Stimulated activated CD8-positive, alpha-beta memory T cell treated with anti-CD3 and anti-CD28 coated beads, Interleukin-2, amount 100 ng/mL, for 48 hours (primary cell): Measurements from ENCODE around the gene SAMD11.

Experiments used
- DNase-seq, 2 donors: peaks; one replicate each; pipeline ENCODE4 v3.0.0-alpha.2; 2020; ENCODE audit warnings: low read depth in 2 of 2

SAMD11 gene

DNA sequence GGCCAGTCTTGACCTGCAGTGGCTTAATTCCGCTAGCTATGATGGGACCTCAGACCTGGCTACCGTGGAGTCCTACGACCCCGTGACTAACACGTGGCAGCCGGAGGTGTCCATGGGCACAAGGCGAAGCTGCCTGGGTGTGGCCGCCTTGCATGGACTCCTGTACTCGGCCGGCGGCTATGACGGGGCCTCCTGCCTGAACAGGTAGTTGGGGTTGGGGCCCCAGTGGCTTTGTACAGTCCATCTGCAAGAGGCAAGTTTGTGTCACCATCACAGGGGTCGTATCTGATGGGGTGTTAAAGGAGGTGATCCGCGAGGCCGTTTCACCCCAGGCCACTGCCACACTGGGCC, 39.6 kb downstream of the SAMD11 start:
- DNase-seq = no peak

DNA sequence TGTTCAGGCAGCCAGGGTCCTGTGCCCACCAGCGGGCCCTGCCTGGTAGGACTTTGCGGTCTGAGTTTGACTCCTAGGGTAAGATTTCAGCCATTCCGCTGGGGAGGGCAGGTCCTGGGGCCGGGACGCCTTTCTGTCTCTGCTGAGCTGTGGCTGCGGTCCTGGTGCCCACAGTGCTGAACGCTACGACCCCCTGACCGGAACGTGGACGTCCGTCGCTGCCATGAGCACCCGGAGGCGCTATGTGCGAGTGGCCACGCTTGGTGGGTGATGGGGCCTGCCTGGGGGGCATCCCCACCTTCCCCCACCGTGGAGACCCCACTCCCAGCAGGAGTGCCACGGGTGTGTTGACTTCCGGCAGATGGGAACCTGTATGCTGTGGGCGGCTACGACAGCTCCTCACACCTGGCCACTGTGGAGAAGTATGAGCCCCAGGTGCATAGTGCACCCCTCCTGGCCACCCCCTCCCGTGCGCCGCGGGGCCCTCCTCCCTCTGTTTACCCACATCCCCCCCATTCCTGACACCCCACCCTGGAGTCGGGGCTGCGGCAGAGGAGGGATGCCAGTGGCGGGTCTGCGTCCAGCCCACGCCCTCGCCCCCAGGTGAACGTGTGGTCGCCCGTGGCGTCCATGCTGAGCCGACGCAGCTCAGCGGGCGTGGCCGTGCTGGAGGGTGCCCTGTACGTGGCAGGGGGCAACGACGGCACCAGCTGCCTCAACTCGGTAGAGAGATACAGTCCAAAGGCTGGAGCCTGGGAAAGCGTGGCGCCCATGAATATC, 40.2 kb downstream of the SAMD11 start:
- no peak for DNase-seq

DNA sequence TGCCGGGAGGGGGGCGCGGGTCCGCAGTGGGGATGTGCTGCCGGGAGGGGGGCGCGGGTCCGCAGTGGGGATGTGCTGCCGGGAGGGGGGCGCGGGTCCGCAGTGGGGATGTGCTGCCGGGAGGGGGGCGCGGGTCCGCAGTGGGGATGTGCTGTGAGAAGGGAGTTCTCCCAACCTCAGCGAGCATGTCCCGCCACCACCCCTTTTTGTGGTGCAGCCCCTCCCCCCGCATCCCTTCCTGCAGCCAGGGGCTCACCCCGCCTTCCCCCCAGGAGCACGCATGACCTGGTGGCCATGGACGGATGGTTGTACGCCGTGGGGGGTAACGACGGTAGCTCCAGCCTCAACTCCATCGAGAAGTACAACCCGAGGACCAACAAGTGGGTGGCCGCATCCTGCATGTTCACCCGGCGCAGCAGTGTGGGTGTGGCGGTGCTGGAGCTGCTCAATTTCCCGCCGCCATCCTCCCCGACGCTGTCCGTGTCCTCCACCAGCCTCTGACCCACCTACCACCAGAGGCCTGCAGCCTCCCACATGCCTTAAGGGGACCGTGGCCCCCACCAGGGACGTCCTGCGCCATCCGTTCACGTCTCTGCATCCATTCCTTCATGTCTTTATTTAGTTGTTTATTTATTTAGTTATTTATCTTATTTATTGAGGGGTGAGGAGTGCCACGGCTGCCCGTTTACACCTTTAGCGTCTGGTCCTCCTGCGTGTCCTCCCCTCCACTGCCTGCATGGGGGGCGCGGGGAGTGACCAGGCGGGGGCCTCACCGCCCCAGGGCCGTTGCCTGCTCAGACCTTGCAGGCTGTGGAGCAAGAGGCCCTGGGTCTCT, 41.2 kb downstream of the SAMD11 start:
- DNase-seq = no peak

DNA sequence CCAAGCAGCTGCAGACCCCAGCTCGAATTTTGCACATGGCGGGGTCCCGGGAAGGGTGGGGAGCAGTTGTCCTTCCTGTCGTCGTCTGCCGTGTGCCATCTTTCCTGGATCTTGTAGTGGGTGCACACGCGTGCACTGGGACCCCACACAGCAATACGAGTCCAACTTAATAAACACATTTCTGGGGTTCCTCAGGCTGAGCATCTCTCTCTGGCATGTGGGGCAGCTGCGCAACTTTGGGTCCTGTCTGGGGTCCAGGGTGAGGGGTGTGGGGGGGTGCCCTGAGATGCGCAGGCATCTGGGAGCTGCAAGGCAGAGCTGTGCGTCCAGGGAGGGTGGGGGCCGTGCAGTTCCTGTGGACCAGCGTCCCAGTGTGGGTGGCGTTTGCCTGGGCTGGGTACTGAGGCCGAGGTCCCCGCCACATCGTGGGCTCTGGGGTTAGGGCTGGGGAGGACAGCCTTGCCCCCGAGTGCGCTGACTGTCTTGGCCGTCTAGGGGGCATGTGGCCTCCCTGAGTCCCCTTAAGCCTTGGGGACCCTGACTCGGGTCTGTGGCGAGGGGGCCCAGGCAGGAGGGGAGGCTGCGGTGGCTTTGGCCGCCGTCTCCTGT, 41.9 kb downstream of the SAMD11 start:
- DNase-seq = no peak

DNA sequence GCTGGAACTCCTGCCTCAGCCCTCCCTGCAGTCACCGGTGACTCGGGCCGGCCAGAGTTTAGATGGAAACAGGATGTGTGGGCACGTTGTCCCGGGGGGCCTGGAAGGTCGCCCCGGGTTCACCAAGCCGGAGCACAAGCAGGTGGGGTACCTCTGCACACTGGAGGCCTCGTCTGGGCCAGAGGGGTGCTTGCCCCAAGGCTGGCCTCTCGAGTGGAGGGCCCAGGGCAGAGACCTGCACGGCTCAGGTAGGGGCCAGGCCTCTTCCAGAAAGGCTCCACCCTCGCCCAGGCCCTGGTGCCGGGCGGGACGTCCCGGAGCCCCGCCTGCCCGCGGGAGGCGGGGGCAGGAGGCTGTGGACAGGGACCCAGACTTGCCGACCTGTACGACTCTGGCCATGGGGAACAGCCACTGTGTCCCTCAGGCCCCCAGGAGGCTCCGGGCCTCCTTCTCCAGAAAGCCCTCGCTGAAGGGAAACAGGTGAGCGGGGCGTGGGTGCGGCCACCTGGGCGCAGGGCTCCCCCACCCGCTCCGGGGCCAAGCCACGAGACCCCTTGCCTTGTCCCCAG, 42.5 kb downstream of the SAMD11 start, which contains the start of gene PLEKHN1:
Gene PLEKHN1 (plus strand): TSS at position 348 of the 569 bp plus-strand sequence. CDS start 50 bp downstream, at position 398.
- DNase-seq = peak in 1 of 2 donors; percentile 34

DNA sequence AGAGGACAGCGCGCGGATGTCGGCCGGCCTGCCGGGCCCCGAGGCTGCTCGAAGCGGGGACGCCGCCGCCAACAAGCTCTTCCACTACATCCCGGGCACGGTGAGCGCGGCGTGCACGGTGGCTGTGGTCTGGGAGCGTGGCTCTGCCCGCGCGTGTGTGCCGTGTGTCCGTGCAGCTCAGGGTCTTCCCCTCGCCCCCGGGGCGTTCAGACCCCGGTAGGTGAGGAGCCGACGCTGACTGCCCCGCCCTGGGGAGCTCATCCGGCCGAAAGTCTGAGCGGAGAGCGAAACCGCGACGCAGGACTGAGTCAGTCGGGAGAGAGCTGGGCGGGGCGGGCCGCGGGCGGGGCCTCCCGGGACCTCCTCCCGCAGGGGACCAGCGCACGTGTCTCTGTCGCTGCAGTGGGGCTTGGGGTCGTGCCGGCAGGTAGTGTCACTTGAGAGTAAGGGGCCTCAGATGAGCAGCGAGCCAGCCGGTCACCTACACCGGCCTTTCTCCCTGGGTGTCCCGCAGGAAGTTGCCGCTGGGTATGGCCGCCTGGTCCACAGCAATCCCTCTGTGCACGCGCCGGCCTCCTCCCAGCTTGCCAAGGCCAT, 43.1 kb downstream of the SAMD11 start:
- peak; percentile 76 to 81 for DNase-seq

DNA sequence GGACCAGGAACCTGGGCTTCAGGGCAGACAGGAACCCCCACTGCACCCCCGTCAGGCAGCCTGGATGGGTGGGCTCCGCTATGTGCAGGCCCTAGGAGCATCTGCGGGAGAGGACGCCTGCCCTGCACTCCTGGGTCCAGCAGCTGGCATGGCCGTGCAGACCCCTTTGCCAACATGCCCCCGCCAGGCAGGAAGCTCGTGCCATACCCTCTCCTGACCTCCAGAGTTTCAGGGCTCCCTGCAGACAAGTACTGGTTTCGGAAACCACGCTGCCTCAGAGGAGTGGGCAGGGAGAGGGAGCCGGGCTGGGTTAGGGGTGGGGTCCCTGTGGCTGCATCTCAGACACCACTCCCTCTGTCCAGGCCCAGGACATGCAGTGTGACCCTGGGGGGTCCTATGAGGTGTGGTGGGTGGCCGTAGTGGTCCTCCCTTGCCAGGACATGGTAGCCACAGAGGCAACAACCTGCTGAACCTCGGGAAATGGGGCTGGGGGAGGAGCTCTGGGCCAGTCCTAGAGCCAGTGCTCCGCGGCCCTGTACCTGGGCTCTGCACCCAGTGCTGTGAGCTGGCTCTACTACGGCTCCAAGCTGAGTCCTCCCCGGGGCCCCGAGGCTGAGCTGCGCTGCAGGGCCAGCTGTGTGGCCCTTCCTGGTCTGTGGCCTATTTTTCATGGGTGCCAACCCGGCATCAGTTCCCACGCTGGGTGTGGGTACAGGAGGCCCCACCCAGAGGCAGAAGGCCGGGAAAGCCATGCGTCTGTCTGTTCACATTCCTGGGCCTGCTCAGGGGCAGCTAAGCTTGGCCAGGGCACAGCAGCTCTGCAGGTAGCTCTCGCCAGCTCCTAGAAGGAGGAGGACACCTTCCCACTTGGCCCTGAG, 44.0 kb downstream of the SAMD11 start:
- DNase-seq = no peak

DNA sequence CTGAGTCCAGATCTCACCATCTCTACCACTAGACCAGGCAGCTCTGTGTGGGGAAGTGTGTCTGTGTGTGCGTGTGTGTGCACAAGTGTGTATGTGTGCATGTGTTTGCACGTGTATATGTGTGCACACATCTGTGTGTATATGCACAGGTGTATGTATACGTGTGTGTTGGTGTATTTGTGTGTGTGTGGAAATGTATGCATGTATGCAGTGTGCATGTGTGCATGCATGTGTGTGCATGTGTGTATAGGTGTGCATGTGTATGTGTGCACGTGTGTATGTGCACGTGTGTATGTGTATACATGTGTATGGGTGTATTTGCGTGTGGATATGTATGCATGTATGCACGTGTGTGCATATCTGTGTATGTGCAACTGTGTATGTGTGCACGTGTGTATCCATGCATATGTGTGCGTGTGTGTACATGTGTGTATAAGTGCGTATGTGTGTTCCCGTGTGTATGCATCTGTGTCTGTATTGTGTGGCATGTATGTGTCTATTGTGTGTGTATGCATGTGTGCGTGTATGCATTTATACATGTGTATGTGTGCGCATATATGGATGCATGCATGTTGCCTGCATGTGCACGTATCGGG, 45.6 kb downstream of the SAMD11 start:
- DNase-seq = no peak

DNA sequence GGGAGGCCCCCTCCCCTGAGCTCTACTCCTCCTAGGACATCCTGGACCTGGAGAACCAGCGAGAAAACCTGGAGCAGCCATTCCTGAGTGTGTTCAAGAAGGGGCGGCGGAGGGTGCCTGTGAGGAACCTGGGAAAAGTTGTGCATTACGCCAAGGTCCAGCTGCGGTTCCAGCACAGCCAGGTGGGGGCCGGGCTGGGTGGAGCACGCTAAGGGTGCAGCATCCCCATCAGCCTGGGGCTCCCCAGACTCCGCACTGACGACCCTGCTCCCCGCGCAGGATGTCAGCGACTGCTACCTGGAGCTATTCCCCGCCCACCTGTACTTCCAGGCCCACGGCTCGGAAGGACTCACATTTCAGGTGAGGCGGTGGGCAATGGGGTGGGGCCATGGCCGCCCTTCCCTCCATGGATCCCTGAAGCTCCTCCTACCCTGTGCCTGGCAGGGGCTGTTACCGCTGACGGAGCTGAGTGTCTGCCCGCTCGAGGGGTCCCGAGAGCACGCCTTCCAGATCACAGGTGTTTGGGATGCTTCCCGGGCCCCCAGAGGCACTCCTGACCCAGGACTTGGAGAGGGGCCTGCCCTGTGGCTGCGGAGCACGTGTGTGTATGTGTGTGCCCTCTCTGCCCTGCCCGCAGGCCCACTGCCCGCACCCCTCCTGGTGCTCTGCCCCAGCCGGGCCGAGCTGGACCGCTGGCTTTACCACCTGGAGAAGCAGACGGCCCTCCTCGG, 46.7 kb downstream of the SAMD11 start:
- DNase-seq = no peak

DNA sequence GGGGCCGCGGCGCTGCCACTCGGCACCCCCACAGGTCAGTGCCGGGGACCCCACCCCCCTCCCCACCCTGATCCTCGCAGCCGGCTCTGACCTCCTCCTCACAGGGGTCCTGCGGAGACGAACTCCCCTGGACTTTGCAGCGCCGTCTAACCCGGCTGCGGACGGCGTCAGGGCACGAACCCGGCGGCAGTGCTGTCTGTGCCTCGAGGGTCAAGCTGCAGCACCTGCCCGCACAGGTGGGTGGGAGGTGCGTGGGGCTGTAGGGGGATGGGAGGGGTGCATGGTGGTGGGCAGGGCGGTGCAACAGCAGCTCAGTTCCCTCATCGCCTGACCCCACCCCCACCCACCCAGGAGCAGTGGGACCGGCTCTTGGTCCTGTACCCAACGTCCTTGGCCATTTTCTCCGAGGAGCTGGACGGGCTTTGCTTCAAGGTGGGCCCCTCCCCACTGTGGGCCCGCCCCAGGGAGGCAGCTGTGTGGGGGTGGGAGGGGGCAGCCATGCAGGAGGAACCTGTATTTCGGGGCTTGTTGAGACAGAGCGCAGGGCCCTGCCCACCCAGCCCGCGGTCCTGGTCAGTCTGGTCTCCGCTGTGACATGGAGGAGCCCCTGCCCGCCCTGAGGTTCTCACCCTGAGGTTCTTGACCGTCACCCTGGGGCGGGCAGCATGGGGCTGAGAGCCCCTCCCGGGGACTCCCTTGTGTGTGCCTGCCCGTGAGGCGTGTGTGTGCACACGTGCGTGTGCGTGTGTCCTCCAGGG, 47.4 kb downstream of the SAMD11 start:
- no peak for DNase-seq

DNA sequence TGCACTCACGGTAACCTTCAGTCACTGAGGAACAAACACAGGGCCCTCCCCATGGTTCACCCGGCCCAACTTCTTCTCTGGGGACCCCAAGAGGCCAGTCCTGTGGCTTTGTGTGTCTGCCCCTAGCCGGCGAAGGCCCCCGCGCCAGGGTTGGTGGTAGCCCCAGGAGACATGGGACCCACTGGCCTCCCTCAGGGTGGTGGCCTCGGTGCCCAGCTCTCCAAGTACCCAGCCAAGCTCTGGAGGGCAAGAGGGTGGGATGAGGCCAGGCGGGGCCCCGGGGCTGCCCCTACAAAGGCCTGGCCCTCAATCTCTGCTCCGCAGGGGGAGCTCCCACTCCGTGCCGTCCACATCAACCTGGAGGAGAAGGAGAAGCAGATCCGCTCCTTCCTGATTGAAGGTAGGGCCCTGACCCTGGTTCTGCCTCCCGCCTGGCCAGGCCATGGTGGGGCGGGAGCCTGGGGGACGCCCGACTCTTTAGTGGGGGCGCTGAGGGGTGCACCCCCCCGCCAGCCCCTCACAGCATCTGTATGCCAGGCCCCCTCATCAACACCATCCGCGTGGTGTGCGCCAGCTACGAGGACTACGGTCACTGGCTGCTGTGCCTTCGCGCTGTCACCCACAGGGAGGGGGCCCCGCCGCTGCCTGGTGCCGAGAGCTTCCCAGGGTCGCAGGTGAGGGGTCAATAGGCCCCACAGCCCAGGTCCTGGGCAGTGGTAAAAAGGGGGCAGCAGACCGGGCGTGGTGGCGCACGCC, 48.2 kb downstream of the SAMD11 start:
- DNase-seq = no peak

DNA sequence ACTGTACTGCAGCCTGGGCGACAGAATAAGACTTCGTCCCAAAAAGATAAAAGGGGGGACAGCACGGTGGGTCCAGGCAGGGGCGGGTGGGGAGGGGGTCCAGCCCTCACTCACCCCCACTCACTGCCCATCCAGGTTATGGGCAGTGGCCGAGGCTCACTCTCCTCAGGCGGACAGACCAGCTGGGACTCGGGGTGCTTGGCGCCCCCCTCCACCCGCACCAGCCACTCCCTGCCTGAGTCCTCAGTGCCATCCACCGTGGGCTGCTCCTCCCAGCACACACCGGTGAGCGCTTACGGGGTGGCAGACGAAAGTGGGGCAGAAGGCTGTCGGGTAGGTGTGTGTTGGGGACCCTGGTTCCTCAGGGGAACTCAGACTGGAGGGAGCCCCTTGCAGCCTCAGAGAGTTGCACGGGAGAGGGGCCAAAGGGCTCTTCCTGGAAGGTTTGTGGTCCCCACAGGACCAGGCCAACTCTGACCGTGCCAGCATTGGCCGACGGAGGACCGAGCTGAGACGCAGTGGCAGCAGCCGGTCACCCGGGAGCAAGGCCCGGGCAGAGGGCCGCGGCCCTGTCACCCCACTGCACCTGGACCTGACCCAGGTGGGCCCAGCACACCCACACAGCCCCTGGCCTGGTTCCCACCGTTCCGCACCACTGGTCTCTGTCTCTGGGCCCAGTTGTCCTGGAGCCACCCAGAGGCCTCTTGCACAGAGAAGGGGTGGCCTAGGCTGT, 49.2 kb downstream of the SAMD11 start:
- DNase-seq = no peak

DNA sequence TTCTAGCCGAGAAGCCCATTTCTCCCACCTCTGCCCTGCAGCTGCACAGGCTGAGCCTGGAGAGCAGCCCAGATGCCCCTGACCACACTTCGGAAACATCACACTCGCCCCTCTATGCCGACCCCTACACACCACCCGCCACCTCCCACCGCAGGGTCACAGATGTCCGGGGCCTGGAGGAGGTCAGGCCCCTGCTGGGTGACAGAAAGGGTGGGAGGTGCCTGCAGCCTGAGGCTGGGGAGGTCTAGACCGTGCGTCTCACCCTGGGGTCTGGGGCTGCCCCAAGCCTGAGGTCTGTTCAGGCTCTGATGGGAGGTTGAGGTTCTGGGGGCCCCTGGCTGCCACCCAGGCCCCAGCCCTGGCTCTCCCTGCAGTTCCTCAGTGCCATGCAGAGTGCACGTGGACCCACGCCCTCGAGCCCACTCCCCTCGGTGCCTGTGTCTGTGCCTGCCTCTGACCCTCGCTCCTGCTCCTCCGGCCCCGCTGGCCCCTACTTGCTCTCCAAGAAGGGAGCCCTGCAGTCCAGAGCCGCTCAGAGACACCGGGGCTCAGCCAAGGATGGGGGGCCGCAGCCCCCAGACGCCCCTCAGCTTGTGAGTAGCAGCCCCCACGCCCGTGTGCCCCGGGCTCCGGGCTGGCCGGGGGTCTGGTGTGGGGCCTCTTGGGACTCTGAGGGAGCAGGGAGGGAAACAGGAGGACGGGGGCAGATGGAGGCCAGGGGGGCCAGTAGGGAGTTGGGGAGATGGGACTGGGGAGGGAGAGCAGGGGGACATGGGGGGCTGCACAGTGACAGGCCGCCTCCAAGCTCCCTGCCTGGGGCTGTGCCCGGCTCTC, 50.0 kb downstream of the SAMD11 start:
- no peak for DNase-seq

DNA sequence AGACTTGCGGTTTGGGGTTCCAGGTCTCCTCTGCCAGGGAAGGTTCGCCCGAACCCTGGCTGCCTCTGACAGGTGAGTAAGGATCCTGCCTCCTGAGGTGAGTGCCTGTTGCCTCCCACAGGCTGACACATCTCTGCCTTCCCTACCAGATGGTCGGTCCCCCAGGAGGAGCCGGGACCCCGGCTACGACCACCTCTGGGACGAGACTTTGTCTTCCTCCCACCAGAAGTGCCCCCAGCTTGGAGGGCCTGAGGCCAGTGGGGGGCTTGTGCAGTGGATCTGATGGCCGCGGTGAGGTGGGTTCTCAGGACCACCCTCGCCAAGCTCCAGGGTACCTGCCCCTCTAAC, 50.5 kb downstream of the SAMD11 start:
- no peak for DNase-seq

DNA sequence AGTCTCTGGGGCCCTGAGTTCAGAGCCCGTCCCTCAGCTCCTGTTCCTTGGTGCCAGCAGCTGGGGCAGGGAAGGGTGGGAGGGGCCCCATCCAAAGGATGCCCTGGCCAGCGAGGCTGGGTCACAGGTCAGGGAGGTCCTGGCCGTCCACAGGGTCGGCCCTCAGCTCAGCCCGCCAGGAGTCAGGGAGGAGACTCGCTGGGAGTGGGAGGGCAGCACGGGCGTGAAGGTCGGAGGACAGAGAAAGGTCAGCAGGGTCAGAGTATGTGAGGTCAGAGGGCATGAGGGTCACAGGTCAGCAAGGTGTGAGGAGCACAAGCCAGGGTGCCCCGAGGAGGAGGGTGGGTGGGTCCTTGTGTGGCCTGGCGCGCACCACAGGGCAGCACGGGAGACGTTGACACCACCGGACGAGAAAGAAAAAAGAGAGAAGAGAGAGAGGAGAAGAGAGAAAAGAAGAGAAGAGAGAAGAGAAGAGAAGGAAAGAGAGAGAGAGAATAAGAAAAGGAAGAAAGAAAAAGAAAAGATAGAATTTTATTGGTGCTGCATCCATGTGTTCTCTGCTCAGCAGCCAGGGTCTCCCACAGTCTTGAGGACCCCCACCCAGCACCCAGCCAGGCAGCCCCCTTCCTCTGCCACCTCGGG, 51.1 kb downstream of the SAMD11 start:
- no peak for DNase-seq

DNA sequence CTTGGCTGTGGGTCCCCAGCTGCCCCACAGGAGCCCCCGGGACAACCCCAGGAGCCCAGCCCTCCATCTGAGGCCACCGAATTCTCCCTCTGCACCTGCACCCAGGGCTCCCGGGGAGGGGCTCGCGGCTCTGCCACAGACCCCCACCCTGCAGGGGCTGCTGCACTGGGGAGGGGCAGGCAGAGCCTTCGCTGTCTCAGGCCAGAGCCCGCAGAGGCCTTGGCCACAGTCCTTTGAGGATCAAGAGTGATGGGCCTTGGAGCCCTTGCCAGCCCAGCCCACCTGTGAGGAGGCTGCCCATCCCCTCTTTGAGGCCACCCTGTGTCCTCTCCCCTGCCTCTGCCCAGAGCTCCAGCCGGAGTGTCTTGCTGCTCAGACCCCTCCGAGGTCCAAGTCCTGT, 51.6 kb downstream of the SAMD11 start:
- no peak for DNase-seq
